ENCODE results near the gene BNIP3. TPM values are rescaled to one million over a fixed set of nuclear protein-coding genes. Genes with fewer than 3 reads are reported as not detected.
A peak's percentile ranks its signal among the peaks of the same experiment; 100 is the strongest.
"Not testable (repeated sequence)": the region's sequence is repeated elsewhere in the genome, so short reads cannot be mapped to it uniquely, and the experiment has no call there.

Gene BNIP3
- total RNA-seq, 1 experiment from 2014 or later, result 163 TPM

DNA sequence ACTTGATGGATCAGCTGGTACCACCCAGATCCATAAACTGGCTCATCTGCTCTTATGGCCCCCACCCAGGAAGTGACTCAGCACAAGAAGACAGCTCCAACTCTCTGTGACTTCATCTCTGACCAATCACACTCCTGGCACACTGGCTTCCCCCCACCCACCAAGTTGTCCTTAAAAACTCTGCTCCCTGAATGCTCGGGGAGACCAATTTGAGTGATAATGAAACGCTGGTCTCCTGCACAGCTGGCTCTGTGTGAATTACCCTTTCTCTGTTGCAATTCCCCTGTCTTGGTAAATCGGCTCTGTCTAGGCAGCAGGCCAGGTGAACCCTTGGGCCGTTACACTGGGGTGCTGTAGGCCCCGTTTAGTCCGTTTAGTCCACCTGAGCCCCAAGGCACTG lies 23.4 kb upstream of the BNIP3 start:
- in situ Hi-C loops (cut with HindIII; ENCODE audit: low pct_unique_long_range_greater_than_20kb, low sequenced_read_pairs), result no loop called here
- no peak for DNase-seq (ENCODE audit: low read depth, low spot score)

DNA sequence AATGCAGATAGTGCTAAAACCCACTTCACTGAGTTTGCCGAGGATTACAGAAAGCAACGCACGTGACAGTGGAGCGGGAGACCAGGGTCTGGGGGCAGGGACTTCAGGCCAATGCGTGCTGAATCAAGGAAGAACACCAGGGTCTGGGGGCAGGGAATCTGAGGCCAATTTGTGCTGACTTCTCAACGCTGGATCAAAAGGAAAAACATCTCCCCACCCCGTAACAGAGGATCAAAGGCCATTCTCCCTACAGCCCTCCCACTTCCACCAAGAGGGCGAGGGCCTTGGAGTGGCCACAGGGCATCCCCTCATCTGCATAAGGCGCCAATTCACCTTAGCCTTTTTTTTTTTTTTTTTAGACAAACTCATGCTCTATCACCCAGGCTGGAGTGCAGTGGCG lies 22.3 kb upstream of the BNIP3 start:
- DNase-seq (ENCODE audit: low read depth, low spot score), result no peak
- in situ Hi-C loops (cut with HindIII; ENCODE audit: low pct_unique_long_range_greater_than_20kb, low sequenced_read_pairs), result no loop called here

DNA sequence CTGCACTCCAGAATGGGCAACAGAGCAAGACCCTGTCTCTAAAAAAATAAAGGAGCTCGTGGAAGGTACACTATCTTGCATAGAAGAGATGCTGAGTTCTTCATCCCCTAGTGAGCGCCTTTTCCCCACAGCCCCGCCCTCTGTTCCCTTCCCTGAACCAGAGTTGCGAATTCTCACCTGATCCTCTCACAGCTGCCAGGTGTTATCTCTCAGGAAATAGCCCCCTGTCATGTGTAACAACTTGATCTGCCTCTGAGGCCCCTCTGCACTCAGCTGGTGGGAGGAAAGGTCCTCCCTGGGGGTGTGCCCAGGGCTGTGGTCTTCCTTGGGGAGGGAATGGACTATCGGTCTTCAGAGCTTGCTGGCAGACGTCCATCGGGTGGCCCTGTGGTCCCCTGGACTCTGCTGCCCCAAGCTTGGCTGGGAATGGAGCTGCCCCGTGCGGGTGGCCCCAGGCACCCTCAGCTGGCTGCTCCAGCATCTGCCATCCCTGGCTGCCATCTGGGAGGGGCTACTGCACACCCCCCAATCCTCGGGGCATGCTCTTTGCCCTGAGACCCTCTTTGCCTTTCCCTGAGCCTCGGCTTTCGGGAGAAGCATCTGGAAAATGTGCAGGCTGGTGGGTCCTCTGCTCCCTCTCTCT lies 21.7 kb upstream of the BNIP3 start:
- no peak for DNase-seq (ENCODE audit: low read depth, low spot score)
- in situ Hi-C loops (cut with HindIII; ENCODE audit: low pct_unique_long_range_greater_than_20kb, low sequenced_read_pairs), result no loop called here

DNA sequence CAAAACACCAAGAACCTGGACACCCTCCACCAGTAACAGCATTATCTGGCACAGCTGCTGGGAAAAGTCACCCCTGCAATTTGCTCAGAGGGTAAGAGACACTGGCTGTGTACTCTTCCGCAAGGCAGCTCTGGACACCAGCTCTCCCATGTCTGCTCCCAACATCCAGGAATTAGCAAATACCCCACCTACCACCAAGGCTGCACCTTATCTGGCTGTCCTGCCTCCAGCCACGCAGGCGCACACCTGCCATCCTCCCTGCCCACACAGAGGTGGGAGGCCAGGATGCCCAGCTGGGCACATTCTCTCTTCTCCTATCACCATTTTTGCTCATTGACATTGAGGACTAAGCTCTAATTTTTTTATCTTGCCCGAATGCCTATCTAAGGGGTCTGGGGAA lies 20.3 kb upstream of the BNIP3 start:
- in situ Hi-C loops (cut with HindIII; ENCODE audit: low pct_unique_long_range_greater_than_20kb, low sequenced_read_pairs), result no loop called here
- no peak for DNase-seq (ENCODE audit: low read depth, low spot score)

DNA sequence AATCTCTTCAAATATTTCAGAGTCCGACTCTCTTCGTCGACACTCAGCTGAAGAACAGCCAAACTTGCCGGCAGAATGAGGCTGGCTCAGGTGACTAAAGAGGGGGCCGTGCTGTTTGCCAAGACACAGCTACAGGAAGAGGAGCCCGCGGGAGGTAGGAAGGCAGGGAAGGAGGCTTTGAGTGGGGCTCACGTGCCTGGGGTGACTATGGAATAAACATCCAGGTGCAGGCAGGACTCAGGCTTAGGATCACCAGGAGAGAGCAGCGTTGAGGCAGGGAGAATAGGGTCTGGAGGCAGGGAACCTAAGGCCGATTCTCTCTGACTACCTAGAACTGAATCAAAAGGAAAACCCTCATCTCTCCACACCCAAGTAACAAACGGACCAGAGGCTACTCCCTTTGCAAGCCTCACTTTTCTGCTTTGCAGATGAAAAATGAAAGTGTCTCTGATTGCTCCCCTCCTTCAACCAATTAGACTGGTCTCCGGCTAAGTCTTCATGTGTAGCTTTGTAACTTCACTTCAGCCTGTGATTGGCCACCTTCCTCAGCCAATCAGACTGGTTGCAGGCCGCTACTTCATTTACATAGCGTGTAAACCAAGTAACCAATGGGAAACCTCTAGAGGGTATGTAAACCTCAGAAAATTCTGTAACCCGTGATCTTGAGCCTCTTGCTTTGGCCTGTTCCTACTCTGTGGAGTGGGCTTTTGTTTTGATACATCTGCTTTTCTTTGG lies 19.7 kb upstream of the BNIP3 start:
- peak; percentile 56 for DNase-seq (ENCODE audit: low read depth, low spot score)
- in situ Hi-C loops (cut with HindIII; ENCODE audit: low pct_unique_long_range_greater_than_20kb, low sequenced_read_pairs), result no loop called here

DNA sequence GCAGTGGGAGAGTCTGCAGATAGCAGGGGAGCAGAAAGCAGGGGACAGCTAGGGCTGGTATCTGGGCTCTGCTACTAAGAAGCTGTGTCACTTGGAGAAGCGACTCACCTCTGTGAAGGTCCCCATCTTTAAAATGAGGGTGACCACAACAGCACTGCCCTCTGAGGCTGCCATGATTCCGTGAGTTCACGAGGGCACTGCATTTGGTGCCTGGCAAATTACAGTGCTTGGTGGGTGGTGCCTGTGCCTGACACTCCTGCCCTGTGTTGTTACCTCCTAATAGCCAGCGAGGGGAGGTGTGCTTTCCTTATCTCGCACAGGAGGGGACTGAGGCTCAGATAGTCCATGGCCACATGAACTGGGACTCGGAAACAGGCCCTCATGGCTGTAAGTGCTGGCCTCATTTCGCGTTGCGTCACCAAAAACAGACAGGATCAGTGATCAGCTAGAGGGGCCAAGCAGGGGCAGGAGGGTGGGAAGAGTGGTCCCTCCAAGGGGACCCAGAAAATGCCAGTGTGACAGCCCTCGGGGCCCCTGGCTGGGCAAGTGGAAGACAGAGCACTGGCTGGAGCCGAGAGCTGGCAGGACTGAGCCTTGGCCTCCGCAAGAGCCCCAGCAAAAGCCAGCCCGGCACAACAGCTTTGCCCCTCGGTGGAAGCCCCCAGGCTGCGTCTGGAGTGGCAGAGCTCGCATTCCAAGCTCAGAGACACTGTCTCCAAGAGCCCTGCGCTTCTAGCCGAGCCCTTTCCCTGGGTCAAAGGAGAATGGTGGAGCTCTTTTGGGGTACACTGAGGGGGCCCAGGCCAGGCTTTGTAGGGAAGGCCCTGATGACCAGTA lies 17.3 kb upstream of the BNIP3 start:
- DNase-seq (ENCODE audit: low read depth, low spot score), result no peak
- in situ Hi-C loops (cut with HindIII; ENCODE audit: low pct_unique_long_range_greater_than_20kb, low sequenced_read_pairs), result no loop called here

DNA sequence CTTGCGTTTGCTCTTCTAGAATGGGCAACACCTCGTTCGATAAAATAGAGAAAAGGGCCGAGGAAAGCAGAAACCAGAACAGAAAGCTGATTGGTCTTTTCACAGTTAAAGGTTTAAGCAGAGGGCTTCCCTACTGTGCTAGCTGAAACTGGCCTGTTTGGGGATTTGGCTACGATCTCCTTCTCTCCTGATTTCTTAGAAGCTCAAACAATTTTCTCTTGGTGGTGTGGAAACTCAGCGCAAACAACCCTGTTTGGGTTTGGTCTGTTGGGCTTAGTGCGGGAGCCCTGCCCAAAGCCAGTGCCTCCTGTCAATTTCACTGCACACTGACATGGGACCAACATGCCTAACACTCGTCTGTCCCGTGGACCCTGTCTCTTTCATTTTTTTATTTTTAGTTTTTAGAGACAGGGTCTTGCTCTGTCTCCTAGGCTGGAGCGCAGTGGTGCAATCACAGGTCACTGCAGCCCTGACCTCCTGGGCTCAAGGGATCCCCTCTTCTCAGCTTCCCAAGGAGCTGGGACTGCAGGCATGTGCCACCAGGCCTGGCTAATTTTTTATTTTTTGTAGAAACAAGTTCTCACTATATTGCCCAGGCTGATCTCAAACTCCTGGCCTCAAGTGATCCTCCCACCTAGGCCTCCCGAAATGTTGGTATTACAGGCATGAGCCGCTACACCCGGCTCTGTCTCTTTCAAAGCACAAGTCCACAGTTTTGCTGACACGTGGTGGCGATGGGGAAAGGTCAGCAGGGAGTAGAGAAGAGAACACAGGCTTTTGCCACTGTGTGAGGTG lies 16.5 kb upstream of the BNIP3 start:
- in situ Hi-C loops (cut with HindIII; ENCODE audit: low pct_unique_long_range_greater_than_20kb, low sequenced_read_pairs), result no loop called here

DNA sequence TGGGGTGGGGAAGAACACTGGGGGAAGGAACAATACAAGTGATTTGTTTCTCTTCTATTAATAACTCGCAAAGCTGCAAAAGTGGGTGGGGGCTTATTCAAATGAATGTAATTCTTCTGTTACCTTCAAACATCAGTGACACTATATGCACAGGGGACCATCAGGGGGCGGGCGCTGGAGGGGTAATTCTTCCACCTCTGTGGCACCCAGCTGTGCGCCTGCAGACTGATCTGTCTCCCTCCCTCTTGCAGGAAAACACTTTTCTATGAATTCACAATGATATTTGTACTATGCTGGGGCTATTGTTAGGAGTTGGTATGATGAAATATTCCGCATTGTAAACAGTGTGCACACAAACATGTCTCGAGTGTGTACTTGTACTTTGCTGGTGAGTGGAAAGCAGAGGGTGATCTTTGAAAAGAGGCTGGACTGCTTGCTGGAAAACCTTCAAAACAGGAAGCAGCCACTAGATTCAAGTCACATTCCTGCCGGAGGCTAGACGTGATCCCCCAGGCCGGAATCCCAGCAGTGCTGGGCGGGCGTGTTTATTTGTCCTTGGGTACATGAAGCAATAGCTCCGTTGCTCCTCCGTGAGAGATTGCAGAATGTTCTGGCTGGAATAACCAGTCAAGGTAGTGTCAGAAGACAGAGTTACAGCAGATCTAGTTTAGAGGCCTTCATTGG lies 15.8 kb upstream of the BNIP3 start:
- in situ Hi-C loops (cut with HindIII; ENCODE audit: low pct_unique_long_range_greater_than_20kb, low sequenced_read_pairs), result no loop called here
- DNase-seq (ENCODE audit: low read depth, low spot score), result no peak

More for the DNA sequence above, 16.5 kb upstream of the BNIP3 start:
- DNase-seq (ENCODE audit: low read depth, low spot score), result no peak

DNA sequence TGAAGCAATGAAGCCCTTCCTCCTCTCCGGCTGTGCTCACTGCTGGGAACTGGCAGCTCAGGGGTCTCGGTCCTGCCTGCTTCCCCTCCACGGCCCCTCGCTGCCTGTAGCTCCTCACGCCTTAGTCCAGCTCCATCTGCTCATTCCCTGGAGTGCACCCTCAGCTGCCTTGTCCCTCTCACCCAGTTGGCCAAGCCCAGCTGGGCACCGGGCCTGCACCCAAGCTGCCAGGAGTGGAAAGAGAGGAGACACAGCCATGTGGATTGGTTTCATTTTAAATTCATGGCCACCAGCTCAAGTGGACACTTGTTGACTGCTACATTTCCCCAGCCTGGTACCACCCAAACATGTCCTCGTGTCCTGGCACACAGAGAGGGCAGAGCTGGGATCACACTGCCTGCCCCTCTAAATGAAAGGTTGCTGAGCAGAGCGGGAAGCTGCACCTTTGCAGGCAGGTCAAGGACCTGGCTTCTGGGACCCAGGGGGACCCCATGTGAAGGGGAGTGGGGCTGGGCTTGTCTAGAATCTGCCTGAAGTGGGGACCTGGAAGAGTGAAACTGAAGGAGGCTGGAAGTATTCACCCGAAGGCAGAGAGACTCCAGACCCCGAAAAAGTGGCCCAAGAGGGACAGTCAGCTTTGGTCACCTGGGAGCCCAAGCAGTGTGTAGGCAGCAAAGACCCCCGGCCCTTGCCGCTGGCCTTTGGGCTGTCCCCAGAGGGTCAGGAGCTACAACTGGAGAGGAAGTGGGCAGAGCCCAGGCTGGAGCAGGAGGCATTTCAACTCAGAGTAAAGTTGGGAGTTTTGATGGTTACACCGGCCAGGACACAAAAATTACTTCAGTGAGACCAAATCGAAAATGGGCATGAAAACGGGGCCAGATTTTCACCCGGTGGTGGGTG lies 15.0 kb upstream of the BNIP3 start:
- no peak for DNase-seq (ENCODE audit: low read depth, low spot score)
- in situ Hi-C loops (cut with HindIII; ENCODE audit: low pct_unique_long_range_greater_than_20kb, low sequenced_read_pairs), result no loop called here

DNA sequence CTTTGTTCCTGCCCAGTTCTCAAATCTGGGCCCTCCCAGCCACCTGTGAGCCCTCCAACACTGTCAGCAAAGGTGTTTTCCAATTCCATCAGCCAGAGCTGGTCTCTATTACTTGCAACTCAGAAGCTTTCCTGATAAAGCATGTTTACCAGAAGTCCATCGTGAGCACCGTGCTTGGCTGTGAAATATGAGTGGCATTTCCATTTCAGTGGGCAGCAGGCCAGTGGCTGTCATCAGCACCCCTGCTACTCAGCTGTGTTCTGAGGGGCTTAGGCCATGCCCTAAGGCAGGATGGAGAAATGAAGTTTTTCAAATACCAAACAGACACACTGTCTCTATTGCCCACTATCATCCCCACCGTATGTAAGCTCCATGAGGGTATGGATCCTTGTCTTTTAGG lies 12.7 kb upstream of the BNIP3 start:
- in situ Hi-C loops (cut with HindIII; ENCODE audit: low pct_unique_long_range_greater_than_20kb, low sequenced_read_pairs), result no loop called here

DNA sequence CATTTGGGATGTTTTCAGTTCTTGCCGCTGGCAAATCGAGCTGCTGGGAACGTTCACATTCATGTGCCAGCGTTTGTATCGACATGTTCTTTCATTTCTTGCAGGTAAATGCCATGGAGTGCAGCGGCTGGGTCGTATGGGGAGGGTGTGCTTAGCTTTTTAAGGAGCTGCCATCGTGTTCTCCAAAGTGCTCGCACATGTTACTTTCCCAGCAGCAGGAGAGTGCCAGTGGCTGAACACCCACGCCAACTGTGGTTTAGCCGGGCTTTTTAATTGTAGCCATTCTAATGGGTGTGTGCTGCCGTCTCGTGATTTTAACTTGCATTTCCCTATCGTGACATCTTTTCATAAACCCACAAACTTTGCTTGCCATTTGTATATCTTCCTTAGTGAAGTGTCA lies 11.6 kb upstream of the BNIP3 start:
- in situ Hi-C loops (cut with HindIII; ENCODE audit: low pct_unique_long_range_greater_than_20kb, low sequenced_read_pairs), result no loop called here
- DNase-seq (ENCODE audit: low read depth, low spot score), result no peak

More for the DNA sequence above, 12.7 kb upstream of the BNIP3 start:
- DNase-seq (ENCODE audit: low read depth, low spot score), result no peak

DNA sequence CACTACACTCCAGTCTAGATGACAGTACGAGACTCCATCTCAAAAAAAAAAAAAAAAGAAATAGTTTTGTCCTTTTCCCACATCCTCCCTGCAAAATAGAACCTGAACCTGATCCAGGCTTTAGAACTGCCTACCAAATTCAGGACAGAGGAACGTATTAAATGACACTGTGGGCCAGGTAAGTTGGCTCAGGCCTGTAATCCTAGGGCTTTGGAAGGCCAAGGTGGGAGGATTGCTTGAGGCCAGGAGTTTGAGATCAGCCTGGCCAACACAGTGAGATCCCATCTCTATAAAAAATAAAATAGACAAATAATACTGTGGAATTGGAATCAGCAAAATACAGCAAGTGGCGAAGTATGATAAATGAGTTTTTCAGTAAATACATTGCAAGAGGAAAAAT lies 10.0 kb upstream of the BNIP3 start:
- in situ Hi-C loops (cut with HindIII; ENCODE audit: low pct_unique_long_range_greater_than_20kb, low sequenced_read_pairs), result no loop called here
- no peak for DNase-seq (ENCODE audit: low read depth, low spot score)

DNA sequence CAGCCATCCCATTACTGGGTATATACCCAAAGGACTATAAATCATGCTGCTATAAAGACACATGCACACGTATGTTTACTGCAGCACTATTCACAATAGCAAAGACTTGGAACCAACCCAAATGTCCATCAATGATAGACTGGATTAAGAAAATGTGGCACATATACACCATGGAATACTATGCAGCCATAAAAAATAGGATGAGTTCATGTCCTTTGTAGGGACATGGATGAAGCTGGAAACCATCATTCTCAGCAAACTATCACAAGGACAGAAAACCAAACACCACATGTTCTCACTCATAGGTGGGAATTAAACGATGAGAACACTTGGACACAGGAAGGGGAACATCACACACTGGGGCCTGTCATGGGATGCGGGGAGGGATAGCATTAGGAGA lies 6.1 kb upstream of the BNIP3 start:
- DNase-seq (ENCODE audit: low read depth, low spot score); in situ Hi-C loops (cut with HindIII; ENCODE audit: low pct_unique_long_range_greater_than_20kb, low sequenced_read_pairs): not testable (repeated sequence)

DNA sequence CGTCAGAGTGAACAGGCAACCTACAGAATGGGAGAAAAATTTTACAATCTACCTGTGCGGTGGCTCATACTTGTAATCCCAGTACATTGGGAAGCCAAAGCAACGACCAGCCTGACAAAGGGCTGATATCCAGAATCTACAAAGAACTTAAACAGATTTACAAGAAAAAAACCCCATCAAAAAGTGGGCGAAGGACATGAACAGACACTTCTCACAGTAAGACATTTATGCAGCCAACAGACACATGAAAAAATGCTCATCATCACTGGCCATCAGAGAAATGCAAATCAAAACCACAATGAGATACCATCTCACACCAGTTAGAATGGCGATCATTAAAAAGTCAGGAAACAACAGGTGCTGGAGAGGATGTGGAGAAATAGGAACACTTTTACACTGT lies 5.6 kb upstream of the BNIP3 start:
- DNase-seq (ENCODE audit: low read depth, low spot score); in situ Hi-C loops (cut with HindIII; ENCODE audit: low pct_unique_long_range_greater_than_20kb, low sequenced_read_pairs): not testable (repeated sequence)

DNA sequence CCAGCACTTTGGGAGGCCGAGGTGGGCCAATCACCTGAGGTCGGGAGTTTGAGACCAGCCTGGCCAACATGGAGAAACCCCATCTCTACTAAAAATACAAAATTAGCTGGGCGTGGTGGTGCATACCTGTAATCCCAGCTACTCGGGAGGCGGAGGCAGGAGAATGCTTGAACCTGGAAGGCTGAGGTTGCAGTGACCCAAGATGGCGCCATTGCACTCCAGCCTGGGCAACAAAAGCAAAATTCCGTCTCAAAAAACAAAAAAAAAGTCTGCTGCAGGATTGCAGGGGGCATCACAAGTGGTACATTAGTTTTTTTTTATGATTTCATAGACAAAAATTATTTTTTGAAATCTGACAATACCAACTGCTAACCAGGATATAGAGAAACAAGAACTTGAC lies 5.1 kb upstream of the BNIP3 start:
- in situ Hi-C loops (cut with HindIII; ENCODE audit: low pct_unique_long_range_greater_than_20kb, low sequenced_read_pairs); DNase-seq (ENCODE audit: low read depth, low spot score): not testable (repeated sequence)

DNA sequence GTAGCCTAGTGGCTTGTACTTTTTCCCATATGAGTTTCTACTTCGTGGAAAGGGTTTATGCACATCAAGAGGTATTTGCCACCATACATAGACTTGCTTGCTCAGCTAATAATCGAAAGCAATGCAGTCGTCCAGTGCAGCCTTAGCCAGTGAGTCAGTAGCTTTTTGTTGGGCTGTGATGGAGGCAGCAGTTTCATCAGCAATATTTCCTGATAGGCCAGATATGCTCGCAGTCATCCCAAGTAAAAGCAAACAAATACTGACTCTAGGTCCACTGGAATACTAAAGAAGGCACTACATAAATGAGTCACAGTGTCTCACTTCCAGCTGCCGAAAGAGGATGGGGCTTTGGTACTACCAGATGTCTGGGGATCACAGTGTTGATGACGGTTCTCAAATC lies 2.1 kb upstream of the BNIP3 start:
- no peak for DNase-seq (ENCODE audit: low read depth, low spot score)
- in situ Hi-C loops (cut with HindIII; ENCODE audit: low pct_unique_long_range_greater_than_20kb, low sequenced_read_pairs), result no loop called here
